OCI-LY3 (cell line): ENCODE measurements around the gene ZNRD2.

Experiments
- H2AFZ ChIP-seq: fragments of 200-600, 300-600 bp; shearing (Covaris generic); 2 replicates; pipeline ENCODE4 v1.6.0; 2014; ENCODE audit warnings: antibody characterized with exemption, low read depth, low read length
- H3K27ac ChIP-seq: fragments of 200-600, 300-600 bp; sonication (generic); 2 replicates; pipeline ENCODE4 v1.5.1; 2014; ENCODE audit warnings: mild to moderate bottlenecking, low read length, moderate library complexity, mixed read lengths
- H3K27me3 ChIP-seq: fragments of 200-600, 300-600 bp; sonication (generic); 2 replicates; pipeline ENCODE4 v1.6.1; 2014; ENCODE audit warnings: low read depth, low read length, mixed read lengths
- H3K36me3 ChIP-seq: fragments of 200-600, 300-600 bp; sonication (generic); replicated peaks from 2 replicates; pipeline ENCODE3; 2014; ENCODE audit warnings: low read depth, low read length, mixed read lengths
- H3K4me1 ChIP-seq: fragments of 300-600, 200-600 bp; sonication (generic); 2 replicates; pipeline ENCODE4 v1.6.1; 2014; ENCODE audit warnings: low read length, mixed read lengths
- H3K4me2 ChIP-seq: fragments of 200-600, 300-600 bp; sonication (generic); 2 replicates; pipeline ENCODE4 v1.6.1; 2014; ENCODE audit warnings: low read length, mixed read lengths
- H3K4me3 ChIP-seq: fragments of 300-600, 200-600 bp; sonication (generic); 2 replicates; pipeline ENCODE4 v1.5.1; 2014; ENCODE audit warnings: antibody characterized with exemption, mild to moderate bottlenecking, low read length, moderate library complexity
- H3K79me2 ChIP-seq: fragments of 300-600, 200-600 bp; shearing (Covaris generic); 2 replicates; pipeline ENCODE4 v1.6.1; 2014; ENCODE audit warnings: mild to moderate bottlenecking, low read length, mixed read lengths
- H3K9ac ChIP-seq: fragments of 300-600, 200-600 bp; shearing (Covaris generic); 2 replicates; pipeline ENCODE4 v1.6.0; 2014; ENCODE audit warnings: mild to moderate bottlenecking, low read length, moderate library complexity
- H3K9me3 ChIP-seq: fragments of 200-600, 300-600 bp; shearing (Covaris generic); 2 replicates; pipeline ENCODE4 v1.6.1; 2014; ENCODE audit warnings: low read length, mixed read lengths; ENCODE audit not compliant: insufficient read depth
- H4K20me1 ChIP-seq: fragments of 200-600, 300-600 bp; sonication (generic); 2 replicates; pipeline ENCODE4 v1.6.1; 2016; ENCODE audit warnings: low read length, mixed read lengths; ENCODE audit not compliant: insufficient read depth
- EZH2phosphoT487 ChIP-seq: fragments of 200-600 bp; shearing (Covaris generic); IDR thresholded peaks from 2 replicates; pipeline ENCODE4 v1.6.1; 2018; ENCODE audit warnings: antibody characterized with exemption, mixed run types, low read depth
- TF ChIP-seq, protein P1 (sequence below): fragments of 200-600, 300-600 bp; sonication (generic); IDR thresholded peaks from 2 replicates; pipeline ENCODE4 v1.5.1; 2014; ENCODE audit warnings: antibody characterized with exemption, low read length, low read depth

ZNRD2 gene

DNA sequence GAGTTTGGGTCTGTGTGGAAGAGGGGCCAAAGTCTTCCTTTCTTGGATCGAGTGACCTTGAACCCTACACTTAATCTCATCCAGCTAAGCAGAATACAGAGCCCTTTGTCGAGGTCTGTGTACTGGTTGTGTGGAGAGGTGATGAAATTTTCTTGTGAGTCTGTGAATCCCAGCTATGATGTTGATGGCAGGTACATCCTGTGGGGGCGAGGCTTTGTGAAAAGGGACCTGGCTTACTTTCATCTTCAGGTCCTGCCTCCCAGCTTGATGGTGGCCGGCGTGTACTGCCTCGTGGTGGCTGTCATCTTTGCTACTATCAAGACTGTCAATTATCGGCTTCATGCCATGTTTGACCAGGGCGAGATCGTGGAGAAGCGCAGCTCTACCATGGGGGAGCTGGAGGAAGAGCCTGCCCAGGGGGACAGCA lies 46.3 kb downstream of the ZNRD2 start:
- peaks cover 35% of the 10 kb centered on the region for H3K36me3 ChIP-seq
- peaks cover 9% of the 10 kb centered on the region; the same call in 1 of the 2 replicates for H4K20me1 ChIP-seq
- TF ChIP-seq, protein P1, sequence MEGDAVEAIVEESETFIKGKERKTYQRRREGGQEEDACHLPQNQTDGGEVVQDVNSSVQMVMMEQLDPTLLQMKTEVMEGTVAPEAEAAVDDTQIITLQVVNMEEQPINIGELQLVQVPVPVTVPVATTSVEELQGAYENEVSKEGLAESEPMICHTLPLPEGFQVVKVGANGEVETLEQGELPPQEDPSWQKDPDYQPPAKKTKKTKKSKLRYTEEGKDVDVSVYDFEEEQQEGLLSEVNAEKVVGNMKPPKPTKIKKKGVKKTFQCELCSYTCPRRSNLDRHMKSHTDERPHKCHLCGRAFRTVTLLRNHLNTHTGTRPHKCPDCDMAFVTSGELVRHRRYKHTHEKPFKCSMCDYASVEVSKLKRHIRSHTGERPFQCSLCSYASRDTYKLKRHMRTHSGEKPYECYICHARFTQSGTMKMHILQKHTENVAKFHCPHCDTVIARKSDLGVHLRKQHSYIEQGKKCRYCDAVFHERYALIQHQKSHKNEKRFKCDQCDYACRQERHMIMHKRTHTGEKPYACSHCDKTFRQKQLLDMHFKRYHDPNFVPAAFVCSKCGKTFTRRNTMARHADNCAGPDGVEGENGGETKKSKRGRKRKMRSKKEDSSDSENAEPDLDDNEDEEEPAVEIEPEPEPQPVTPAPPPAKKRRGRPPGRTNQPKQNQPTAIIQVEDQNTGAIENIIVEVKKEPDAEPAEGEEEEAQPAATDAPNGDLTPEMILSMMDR: no peak
- TF ChIP-seq EZH2phosphoT487: no peak
- peaks cover 66% of the 10 kb centered on the region for H3K79me2 ChIP-seq
- H3K4me2 ChIP-seq: peak overlapping the region; percentile 100
- peaks cover 31% of the 10 kb centered on the region for H3K4me1 ChIP-seq
- H3K27ac ChIP-seq: peak overlapping the region; percentile 76
- H2AFZ ChIP-seq: no peak overlapping the region
- H3K9me3 ChIP-seq: no peaks in the 10 kb centered on the region
- no peaks in the 10 kb centered on the region for H3K27me3 ChIP-seq
- peak overlapping the region; percentile 82 for H3K9ac ChIP-seq
- H3K4me3 ChIP-seq: peak overlapping the region; percentile 79

DNA sequence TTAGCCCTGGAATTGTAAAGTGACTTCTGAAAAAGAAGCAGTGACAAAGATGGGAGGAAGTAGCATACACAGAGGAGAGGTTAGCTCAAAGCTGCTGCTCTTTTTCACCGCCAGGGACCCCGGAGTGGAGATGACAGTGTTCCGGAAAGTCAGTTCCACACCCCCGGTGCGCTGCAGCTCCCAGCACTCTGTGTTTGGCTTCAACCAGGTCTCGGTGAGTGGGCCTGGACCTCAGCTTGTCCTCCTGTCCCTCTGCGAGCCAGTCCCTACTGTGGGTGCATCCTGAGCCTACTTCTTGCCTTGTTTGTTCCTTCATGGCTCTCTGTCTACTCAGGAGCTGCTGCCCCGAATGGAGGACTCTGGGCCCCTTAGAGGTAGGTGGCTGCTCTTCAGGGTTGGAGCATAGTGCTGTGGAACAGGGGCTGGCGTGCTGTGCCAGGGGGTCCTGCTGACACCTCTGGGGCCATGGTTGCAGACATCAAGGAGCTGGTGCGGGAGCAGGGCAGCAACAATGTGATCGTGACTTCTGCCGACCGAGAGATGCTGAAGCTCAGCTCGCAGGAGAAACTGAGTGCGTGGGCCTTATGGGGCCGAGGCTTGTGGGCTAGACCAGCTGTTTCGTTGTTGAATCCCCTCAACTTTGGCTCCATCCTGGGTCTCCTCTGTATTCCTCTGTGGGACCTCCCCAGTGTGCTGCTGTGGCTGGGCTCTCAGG lies 47.0 kb downstream of the ZNRD2 start:
- Histone ChIP-seq H3K27ac (no peak overlapping the region; the same call in 1 of the 2 replicates), H3K4me2 (peak overlapping the region; percentile 100), H3K79me2 (peaks cover 59% of the 10 kb centered on the region), H2AFZ (no peak overlapping the region), H3K9ac (peak overlapping the region; percentile 82; the same call in 1 of the 2 replicates), H3K36me3 (peaks cover 39% of the 10 kb centered on the region), H3K4me1 (peaks cover 30% of the 10 kb centered on the region), H3K27me3 (no peaks in the 10 kb centered on the region), H3K4me3 (peak overlapping the region; percentile 79), H3K9me3 (no peaks in the 10 kb centered on the region), H4K20me1 (peaks cover 9% of the 10 kb centered on the region; the same call in 1 of the 2 replicates)
- TF ChIP-seq, protein P1: no peak
- no peak for TF ChIP-seq EZH2phosphoT487

DNA sequence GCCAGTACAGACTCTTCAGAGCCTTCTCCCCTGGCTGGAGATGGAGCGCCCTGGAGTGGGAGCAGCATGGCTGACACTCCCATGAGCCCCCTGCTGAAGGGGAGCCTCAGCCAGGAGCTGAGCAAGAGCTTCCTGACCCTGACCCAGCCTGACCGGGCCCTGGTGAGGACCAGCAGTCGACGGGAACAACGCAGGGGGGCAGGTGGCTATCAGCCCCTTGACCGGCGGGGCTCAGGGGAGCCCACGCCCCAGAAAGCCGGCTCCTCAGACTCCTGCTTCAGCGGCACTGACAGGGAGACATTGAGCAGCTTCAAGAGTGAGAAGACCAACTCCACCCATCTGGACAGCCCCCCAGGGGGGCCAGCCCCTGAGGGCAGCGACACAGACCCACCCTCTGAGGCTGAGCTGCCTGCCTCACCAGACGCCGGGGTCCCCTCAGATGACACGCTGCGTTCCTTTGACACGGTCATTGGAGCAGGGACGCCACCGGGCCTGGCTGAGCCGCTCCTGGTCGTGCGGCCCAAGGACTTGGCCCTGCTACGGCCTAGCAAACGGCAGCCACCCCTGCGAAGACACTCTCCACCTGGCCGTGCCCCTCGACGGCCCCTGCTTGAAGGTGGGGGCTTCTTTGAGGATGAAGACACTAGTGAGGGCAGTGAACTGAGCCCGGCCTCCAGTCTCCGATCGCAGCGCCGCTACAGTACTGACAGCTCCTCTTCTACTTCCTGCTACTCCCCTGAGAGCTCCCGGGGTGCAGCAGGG lies 47.9 kb downstream of the ZNRD2 start:
- TF ChIP-seq EZH2phosphoT487: no peak
- TF ChIP-seq, protein P1: no peak
- H3K27ac ChIP-seq: no peak overlapping the region
- peaks cover 43% of the 10 kb centered on the region for H3K36me3 ChIP-seq

DNA sequence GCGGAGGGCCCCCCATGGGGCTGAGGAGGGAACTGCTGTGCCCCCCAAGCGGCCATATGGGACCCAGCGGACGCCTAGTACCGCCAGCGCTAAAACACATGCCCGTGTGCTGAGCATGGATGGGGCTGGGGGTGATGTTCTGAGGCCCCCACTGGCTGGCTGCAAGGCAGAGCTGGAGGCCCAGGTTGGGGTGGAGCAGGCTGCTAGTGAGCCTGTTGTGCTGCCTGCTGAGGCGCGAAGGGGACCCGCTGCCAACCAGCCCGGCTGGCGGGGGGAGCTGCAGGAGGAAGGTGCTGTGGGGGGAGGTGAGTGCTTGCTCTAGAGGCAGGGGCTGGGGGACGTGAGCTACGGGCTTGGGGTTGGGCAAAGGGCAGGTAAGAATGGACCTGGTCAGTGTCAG lies 48.5 kb downstream of the ZNRD2 start:
- Histone ChIP-seq H3K4me3 (no peak overlapping the region), H3K27me3 (no peaks in the 10 kb centered on the region), H2AFZ (no peak overlapping the region), H3K36me3 (peaks cover 47% of the 10 kb centered on the region), H3K27ac (no peak overlapping the region), H4K20me1 (peaks cover 9% of the 10 kb centered on the region; the same call in 1 of the 2 replicates), H3K9ac (no peak overlapping the region), H3K4me1 (peaks cover 18% of the 10 kb centered on the region), H3K79me2 (peaks cover 44% of the 10 kb centered on the region), H3K4me2 (no peak overlapping the region), H3K9me3 (no peaks in the 10 kb centered on the region)
- TF ChIP-seq, protein P1: no peak
- no peak for TF ChIP-seq EZH2phosphoT487

More for the DNA sequence above, 47.9 kb downstream of the ZNRD2 start:
- Histone ChIP-seq H3K9me3 (no peaks in the 10 kb centered on the region), H3K9ac (no peak overlapping the region), H4K20me1 (peaks cover 9% of the 10 kb centered on the region; the same call in 1 of the 2 replicates), H3K4me1 (peaks cover 21% of the 10 kb centered on the region), H3K4me2 (no peak overlapping the region), H3K27me3 (no peaks in the 10 kb centered on the region), H3K4me3 (no peak overlapping the region), H3K79me2 (peaks cover 50% of the 10 kb centered on the region), H2AFZ (no peak overlapping the region)
